Smooth muscle cell (in vitro differentiated cells): Measurements from ENCODE around the gene SNX22. TPM values are rescaled to one million over a fixed set of nuclear protein-coding genes. Genes with fewer than 3 reads are reported as not detected.

Experiments used
- DNase-seq: peaks from one replicate; lab custom pipeline; 2025; ENCODE audit not compliant: unreplicated experiment; lab: John Stamatoyannopoulos, UW
- H2AFZ ChIP-seq: fragments of 200-600 bp; sonication (generic); 2 replicates; pipeline ENCODE4 v1.6.0; 2016; ENCODE audit warnings: antibody characterized with exemption, low read depth, mild to moderate bottlenecking
- H3F3A ChIP-seq: fragments of 200-600 bp; sonication (generic); 2 replicates; pipeline ENCODE4 v1.6.0; 2017; ENCODE audit warnings: antibody characterized with exemption, low read depth
- H3K27ac ChIP-seq: fragments of 200-600 bp; sonication (generic); 2 replicates; pipeline ENCODE4 v1.5.1; 2016; ENCODE audit warnings: low read depth, mild to moderate bottlenecking
- H3K27me3 ChIP-seq: fragments of 200-600 bp; sonication (generic); 2 replicates; pipeline ENCODE4 v1.6.1; 2016; ENCODE audit warnings: low read depth, mild to moderate bottlenecking
- H3K36me3 ChIP-seq: fragments of 200-600 bp; sonication (generic); 2 replicates; pipeline ENCODE4 v1.5.1; 2016; ENCODE audit warnings: low read depth
- H3K4me1 ChIP-seq: fragments of 200-600 bp; sonication (generic); 2 replicates; pipeline ENCODE4 v1.5.1; 2016; ENCODE audit warnings: low read depth
- H3K4me2 ChIP-seq: fragments of 200-600 bp; sonication (generic); 2 replicates; pipeline ENCODE4 v1.6.0; 2016; ENCODE audit warnings: mild to moderate bottlenecking
- H3K4me3 ChIP-seq: fragments of 200-600 bp; sonication (generic); 2 replicates; pipeline ENCODE4 v1.5.1; 2016; ENCODE audit warnings: mild to moderate bottlenecking
- H3K79me2 ChIP-seq: fragments of 200-600 bp; sonication (generic); 2 replicates; pipeline ENCODE4 v1.6.0; 2016; ENCODE audit warnings: low read depth, mild to moderate bottlenecking
- H3K9ac ChIP-seq: fragments of 200-600 bp; sonication (generic); 2 replicates; pipeline ENCODE4 v1.6.0; 2016; ENCODE audit warnings: low read depth
- H3K9me3 ChIP-seq: fragments of 200-600 bp; sonication (generic); replicated peaks from 2 replicates; pipeline ENCODE4 v1.5.1; 2016; ENCODE audit warnings: low read depth
- H4K20me1 ChIP-seq: fragments of 200-600 bp; sonication (generic); 2 replicates; pipeline ENCODE4 v1.6.0; 2016; ENCODE audit warnings: low read depth
- WGBS: methylation state at CpG from one replicate; pipeline ENCODE4 v1.1.7; 2016; ENCODE audit warnings: low lambda C conversion rate; 5-methylcytosine and 5-hydroxymethylcytosine counted together
- polyA plus RNA-seq: library from polyadenylated mRNA; unstranded; fragments of >200 nt; fragmentation: Nextera tagmentation; extraction: Ambion mirVana; gene quantifications from 2 replicates; pipeline ENCODE4 v1.2.1, GENCODE V29; 2016
- total RNA-seq: library from RNA; depleted of rRNA; stranded (reverse); fragments of >200 nt; gene quantifications from 2 replicates; pipeline ENCODE4 v1.2.3, GENCODE V29; 2014
- TF ChIP-seq, protein P1 (sequence below): fragments of 200-600 bp; sonication (generic); IDR thresholded peaks from 2 replicates; pipeline ENCODE4 v1.5.1; 2017; ENCODE audit warnings: borderline replicate concordance, mild to moderate bottlenecking, antibody characterized with exemption; ENCODE audit not compliant: insufficient read depth, poor library complexity, severe bottlenecking

Gene SNX22
- total and polyA plus RNA-seq, 2 experiments from 2014 or later, result 1.9 TPM; not detected in 1

DNA sequence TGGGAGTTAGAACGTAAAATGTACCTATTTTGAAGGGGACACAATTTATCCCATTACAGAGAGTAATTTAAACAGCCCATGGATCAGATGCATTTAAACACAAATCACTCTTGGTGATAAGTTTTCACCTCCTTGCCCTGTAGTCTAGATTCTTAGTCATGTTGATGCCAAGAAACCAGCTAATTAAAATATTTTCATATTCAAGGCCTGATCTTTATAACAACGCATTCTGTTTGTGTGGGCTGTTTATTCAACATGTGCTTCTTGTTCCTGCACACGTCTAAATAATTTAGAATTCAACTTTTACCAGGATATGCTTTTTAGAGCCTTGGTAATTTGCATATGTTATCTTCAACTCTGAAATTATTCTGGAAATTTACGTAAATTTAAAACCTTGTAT lies 29.9 kb upstream of the SNX22 start:
- Histone ChIP-seq H3K9ac (no peak overlapping the region), H3K27me3 (no peaks in the 10 kb centered on the region), H3K4me2 (no peak overlapping the region), H3K4me1 (no peaks in the 10 kb centered on the region), H3K79me2 (no peaks in the 10 kb centered on the region), H3K27ac (no peak overlapping the region), H3K9me3 (no peaks in the 10 kb centered on the region), H2AFZ (no peak overlapping the region), H3K36me3 (peaks cover 7% of the 10 kb centered on the region), H3K4me3 (no peak overlapping the region), H3F3A (no peaks in the 10 kb centered on the region), H4K20me1 (peaks cover 12% of the 10 kb centered on the region)
- TF ChIP-seq, protein P1, sequence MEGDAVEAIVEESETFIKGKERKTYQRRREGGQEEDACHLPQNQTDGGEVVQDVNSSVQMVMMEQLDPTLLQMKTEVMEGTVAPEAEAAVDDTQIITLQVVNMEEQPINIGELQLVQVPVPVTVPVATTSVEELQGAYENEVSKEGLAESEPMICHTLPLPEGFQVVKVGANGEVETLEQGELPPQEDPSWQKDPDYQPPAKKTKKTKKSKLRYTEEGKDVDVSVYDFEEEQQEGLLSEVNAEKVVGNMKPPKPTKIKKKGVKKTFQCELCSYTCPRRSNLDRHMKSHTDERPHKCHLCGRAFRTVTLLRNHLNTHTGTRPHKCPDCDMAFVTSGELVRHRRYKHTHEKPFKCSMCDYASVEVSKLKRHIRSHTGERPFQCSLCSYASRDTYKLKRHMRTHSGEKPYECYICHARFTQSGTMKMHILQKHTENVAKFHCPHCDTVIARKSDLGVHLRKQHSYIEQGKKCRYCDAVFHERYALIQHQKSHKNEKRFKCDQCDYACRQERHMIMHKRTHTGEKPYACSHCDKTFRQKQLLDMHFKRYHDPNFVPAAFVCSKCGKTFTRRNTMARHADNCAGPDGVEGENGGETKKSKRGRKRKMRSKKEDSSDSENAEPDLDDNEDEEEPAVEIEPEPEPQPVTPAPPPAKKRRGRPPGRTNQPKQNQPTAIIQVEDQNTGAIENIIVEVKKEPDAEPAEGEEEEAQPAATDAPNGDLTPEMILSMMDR, result no peak
- WGBS, result 97% methylated on average over 4 of the region's 4 CpGs
- no peak for DNase-seq

DNA sequence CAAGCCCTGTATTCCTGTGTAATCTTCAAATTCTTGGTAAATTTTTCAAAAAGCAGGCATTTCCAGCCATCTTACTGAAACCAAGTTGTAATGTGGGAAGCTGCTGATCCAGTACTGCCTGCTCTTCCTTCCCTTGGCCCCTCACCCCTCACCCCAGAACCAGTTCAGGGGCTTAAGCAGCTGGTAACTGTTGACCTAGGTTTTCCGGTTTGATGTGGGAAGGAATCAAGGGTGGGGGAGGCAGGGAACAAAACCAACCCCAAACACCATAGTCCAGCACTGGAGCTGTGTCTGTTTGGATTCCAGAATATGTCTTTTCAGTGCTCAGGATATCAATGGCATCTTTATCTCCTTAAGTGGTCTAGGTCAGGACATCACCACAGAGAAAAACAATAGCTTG lies 29.1 kb upstream of the SNX22 start:
- no peak overlapping the region for H3K27ac ChIP-seq
- no peak overlapping the region for H3K4me2 ChIP-seq
- H3K36me3 ChIP-seq, result peaks cover 11% of the 10 kb centered on the region
- H3K4me3 ChIP-seq, result no peak overlapping the region
- TF ChIP-seq, protein P1, result no peak
- H2AFZ ChIP-seq, result no peak overlapping the region
- DNase-seq, result no peak
- no peaks in the 10 kb centered on the region for H3K4me1 ChIP-seq
- WGBS, result 83% methylated on average over 1 of the region's 1 CpG
- no peaks in the 10 kb centered on the region for H3K79me2 ChIP-seq
- H3K27me3 ChIP-seq, result no peaks in the 10 kb centered on the region
- no peaks in the 10 kb centered on the region for H3F3A ChIP-seq
- H4K20me1 ChIP-seq, result peaks cover 4% of the 10 kb centered on the region
- no peak overlapping the region for H3K9ac ChIP-seq
- no peaks in the 10 kb centered on the region for H3K9me3 ChIP-seq

DNA sequence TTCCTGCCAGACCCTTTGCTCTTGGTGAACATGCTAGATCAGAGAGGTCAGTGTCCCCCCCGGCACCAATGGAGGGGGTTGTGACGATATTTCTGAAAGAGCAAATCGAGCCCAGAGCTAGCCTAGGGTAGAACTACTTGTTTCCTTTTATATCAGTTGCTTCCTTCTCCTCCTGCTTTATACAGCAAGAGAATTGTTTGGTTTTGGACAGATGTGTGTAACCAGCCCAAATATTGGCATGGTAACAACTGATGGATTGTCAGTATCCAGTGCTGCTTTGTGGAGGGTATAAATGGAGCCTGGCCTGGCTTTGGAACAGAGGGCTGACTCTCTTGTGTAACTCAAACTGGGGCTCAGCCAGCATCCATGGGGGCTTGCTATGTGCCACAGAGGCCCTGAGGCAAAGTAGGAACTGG lies 28.6 kb upstream of the SNX22 start:
- H3K27me3 ChIP-seq, result no peaks in the 10 kb centered on the region
- DNase-seq, result no peak
- H3K36me3 ChIP-seq, result peaks cover 14% of the 10 kb centered on the region
- no peaks in the 10 kb centered on the region for H3K9me3 ChIP-seq
- TF ChIP-seq, protein P1, result no peak
- no peak overlapping the region for H2AFZ ChIP-seq
- no peak overlapping the region for H3K4me3 ChIP-seq
- H3K27ac ChIP-seq, result no peak overlapping the region
- H3K4me1 ChIP-seq, result no peaks in the 10 kb centered on the region
- no peaks in the 10 kb centered on the region for H3F3A ChIP-seq
- 97% methylated on average over 3 of the region's 3 CpGs for WGBS
- H3K79me2 ChIP-seq, result no peaks in the 10 kb centered on the region
- H3K9ac ChIP-seq, result no peak overlapping the region
- no peak overlapping the region for H3K4me2 ChIP-seq
- no peaks in the 10 kb centered on the region for H4K20me1 ChIP-seq

DNA sequence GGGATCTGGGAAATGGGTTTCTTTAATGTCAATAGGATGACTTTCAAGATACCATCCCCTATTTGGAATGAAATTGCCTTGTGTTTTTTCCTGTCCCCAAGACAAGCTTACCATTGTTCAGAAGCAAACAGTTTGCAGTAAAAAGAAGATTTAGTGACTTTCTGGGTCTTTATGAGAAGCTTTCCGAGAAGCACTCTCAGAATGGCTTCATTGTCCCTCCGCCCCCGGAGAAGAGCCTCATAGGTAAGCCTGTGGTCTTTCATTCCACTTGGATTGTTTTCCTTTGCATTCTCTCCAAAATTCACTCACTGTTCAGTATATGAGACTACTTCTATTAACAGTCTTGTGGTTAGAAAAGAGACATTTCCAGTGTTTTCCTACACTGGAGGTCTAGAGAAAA lies 25.6 kb upstream of the SNX22 start:
- 64% methylated on average over 3 of the region's 3 CpGs for WGBS
- Histone ChIP-seq H3K27me3 (no peaks in the 10 kb centered on the region), H4K20me1 (no peaks in the 10 kb centered on the region), H3K9me3 (no peaks in the 10 kb centered on the region), H2AFZ (no peak overlapping the region), H3K9ac (no peak overlapping the region), H3K4me1 (no peaks in the 10 kb centered on the region), H3K36me3 (peaks cover 32% of the 10 kb centered on the region), H3K27ac (no peak overlapping the region), H3K4me3 (no peak overlapping the region), H3K4me2 (no peak overlapping the region), H3K79me2 (no peaks in the 10 kb centered on the region), H3F3A (no peaks in the 10 kb centered on the region)
- TF ChIP-seq, protein P1, result no peak
- DNase-seq, result no peak
